Measurements from ENCODE around the gene U2AF1. TPM values are rescaled to one million over a fixed set of nuclear protein-coding genes. Genes with fewer than 3 reads are reported as not detected.
A peak's percentile ranks its signal among the peaks of the same experiment; 100 is the strongest.
"Not testable (repeated sequence)": the region's sequence is repeated elsewhere in the genome, so short reads cannot be mapped to it uniquely, and the experiment has no call there.

U2AF1 gene, protein sequence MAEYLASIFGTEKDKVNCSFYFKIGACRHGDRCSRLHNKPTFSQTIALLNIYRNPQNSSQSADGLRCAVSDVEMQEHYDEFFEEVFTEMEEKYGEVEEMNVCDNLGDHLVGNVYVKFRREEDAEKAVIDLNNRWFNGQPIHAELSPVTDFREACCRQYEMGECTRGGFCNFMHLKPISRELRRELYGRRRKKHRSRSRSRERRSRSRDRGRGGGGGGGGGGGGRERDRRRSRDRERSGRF
- polyA plus RNA-seq: 100 to 1,000 TPM in 1 of 4 donors, 10 to 100 TPM in 3; 39.2 to 124 (median 43.4) TPM
- long read RNA-seq, donor 1, full-length matches to known transcripts: 92 of 97 reads
- long read RNA-seq, donor 1, partial matches to known transcripts: 5 of 97 reads
- long read RNA-seq, donor 1, other reads (novel, unspliced or antisense): 0 of 97 reads
- long read RNA-seq, donor 2, transcript U2AF1-201 (8 exons, 962 nt): major isoform, 16 of 24 reads
- long read RNA-seq, donor 2, transcript U2AF1-202 (8 exons, 940 nt): minor isoform, 6 of 24 reads
- long read RNA-seq, donor 2, partial matches to known transcripts: 0 of 24 reads
- long read RNA-seq, donor 2, other reads (novel, unspliced or antisense): 0 of 24 reads
- long read RNA-seq, donor 3, transcript U2AF1-201 (8 exons, 962 nt): major isoform, 24 of 44 reads
- long read RNA-seq, donor 3, transcript U2AF1-202 (8 exons, 940 nt): minor isoform, 11 of 44 reads
- long read RNA-seq, donor 3, partial matches to known transcripts: 6 of 44 reads
- long read RNA-seq, donor 3, other reads (novel, unspliced or antisense): 0 of 44 reads
- long read RNA-seq, donor 4, partial matches to known transcripts: 0 of 3 reads
- long read RNA-seq, donor 4, other reads (novel, unspliced or antisense): 0 of 3 reads
- long read RNA-seq, donor 5, transcript U2AF1-201 (8 exons, 962 nt): major isoform, 7 of 14 reads
- long read RNA-seq, donor 5, partial matches to known transcripts: 0 of 14 reads
- long read RNA-seq, donor 5, other reads (novel, unspliced or antisense): 0 of 14 reads
- long read RNA-seq, donor 6, transcript U2AF1-202 (8 exons, 940 nt): minor isoform, 13 of 36 reads
- long read RNA-seq, donor 6, transcript U2AF1-201 (8 exons, 962 nt): major isoform, 19 of 36 reads
- long read RNA-seq, donor 6, partial matches to known transcripts: 0 of 36 reads
- long read RNA-seq, donor 6, other reads (novel, unspliced or antisense): 0 of 36 reads
- long read RNA-seq, donor 7, transcript U2AF1-201 (8 exons, 962 nt): major isoform, 39 of 80 reads
- long read RNA-seq, donor 7, transcript U2AF1-202 (8 exons, 940 nt): minor isoform, 27 of 80 reads
- long read RNA-seq, donor 7, partial matches to known transcripts: 14 of 80 reads
- long read RNA-seq, donor 7, other reads (novel, unspliced or antisense): 0 of 80 reads
- long read RNA-seq, donor 8, partial matches to known transcripts: 0 of 5 reads
- long read RNA-seq, donor 8, other reads (novel, unspliced or antisense): 0 of 5 reads
- long read RNA-seq, donor 9, transcript U2AF1-201 (8 exons, 962 nt): major isoform, 7 of 11 reads
- long read RNA-seq, donor 9, partial matches to known transcripts: 0 of 11 reads
- long read RNA-seq, donor 9, other reads (novel, unspliced or antisense): 0 of 11 reads
- long read RNA-seq, donor 10, transcript U2AF1-201 (8 exons, 962 nt): major isoform, 40 of 77 reads
- long read RNA-seq, donor 10, transcript U2AF1-202 (8 exons, 940 nt): minor isoform, 20 of 77 reads
- long read RNA-seq, donor 10, partial matches to known transcripts: 5 of 77 reads
- long read RNA-seq, donor 10, other reads (novel, unspliced or antisense): 0 of 77 reads

GRCh38 chr21:43106965-43107793 is at the start of gene U2AF1:
Gene U2AF1, minus strand, starts transcription at chr21:43107570. Its CDS starts 76 bp downstream, at chr21:43107494.
- not testable (repeated sequence) for FAIRE-seq; DNase-seq; H3K27me3 ChIP-seq (ENCODE audit: control insufficient read depth in 3 of 3, insufficient read depth in 3 of 3, low read length in 3 of 3); H3K4me1 ChIP-seq (ENCODE audit: control insufficient read depth in 3 of 3, insufficient read depth in 2 of 3, low read depth in 1 of 3, low read length in 2 of 3); H3K36me3 ChIP-seq (ENCODE audit: control insufficient read depth in 3 of 3, insufficient read depth in 2 of 3, low read depth in 1 of 3, low read length in 3 of 3); H3K9me3 ChIP-seq (ENCODE audit: control insufficient read depth in 2 of 2, insufficient read depth in 1 of 2, low read depth in 1 of 2, low read length in 1 of 2)
- WGBS, 3 donors: 0% methylated on average over 60 of the region's 107 CpGs; no CpG with 5 or more reads in 2 of the 3 donors
- Histone ChIP-seq H3K27ac (ENCODE audit: low read depth in 1 of 3, low read length in 2 of 3) (peak within 1 kb of the TSS in 1 of 3 donors; percentile 58), H3K4me3 (ENCODE audit: low read depth in 1 of 3, low read length in 3 of 3) (peak within 1 kb of the TSS in 1 of 3 donors; percentile 23)

GRCh38 chr21:43153601-43154000 is 46.2 kb upstream of the U2AF1 start:
- not testable (repeated sequence) for H3K4me1 ChIP-seq (ENCODE audit: control insufficient read depth in 3 of 3, insufficient read depth in 2 of 3, low read depth in 1 of 3, low read length in 2 of 3); DNase-seq; H3K27ac ChIP-seq (ENCODE audit: low read depth in 1 of 3, low read length in 2 of 3); H3K36me3 ChIP-seq (ENCODE audit: control insufficient read depth in 3 of 3, insufficient read depth in 2 of 3, low read depth in 1 of 3, low read length in 3 of 3); H3K9me3 ChIP-seq (ENCODE audit: control insufficient read depth in 2 of 2, insufficient read depth in 1 of 2, low read depth in 1 of 2, low read length in 1 of 2); H3K4me3 ChIP-seq (ENCODE audit: low read depth in 1 of 3, low read length in 3 of 3); FAIRE-seq; H3K27me3 ChIP-seq (ENCODE audit: control insufficient read depth in 3 of 3, insufficient read depth in 3 of 3, low read length in 3 of 3)
- no CpG with 5 or more reads among the region's 33 CpGs for WGBS, 3 donors

DNA sequence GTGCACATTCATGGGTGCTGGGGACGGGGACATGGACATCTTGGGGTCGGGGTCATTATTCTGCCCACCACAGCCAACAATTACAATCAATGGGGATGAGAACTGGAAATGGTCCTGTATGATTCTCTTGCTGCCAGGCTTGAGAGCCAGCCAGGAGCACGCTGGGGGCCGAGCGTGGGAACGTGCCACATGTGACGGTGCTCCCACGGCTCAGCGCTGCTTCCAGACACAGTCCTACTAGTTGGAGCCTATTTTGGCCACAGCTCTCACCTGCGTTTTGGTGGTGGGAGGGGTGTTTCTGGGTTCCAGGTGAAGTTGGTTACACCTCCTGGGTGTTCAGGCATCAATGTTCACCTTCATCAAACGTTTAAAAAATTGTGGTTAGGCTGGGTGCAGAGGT is 42.0 kb upstream of the U2AF1 start:
- not testable (repeated sequence) for FAIRE-seq; DNase-seq; H3K27ac ChIP-seq (ENCODE audit: low read depth in 1 of 3, low read length in 2 of 3); H3K27me3 ChIP-seq (ENCODE audit: control insufficient read depth in 3 of 3, insufficient read depth in 3 of 3, low read length in 3 of 3); H3K9me3 ChIP-seq (ENCODE audit: control insufficient read depth in 2 of 2, insufficient read depth in 1 of 2, low read depth in 1 of 2, low read length in 1 of 2); H3K4me1 ChIP-seq (ENCODE audit: control insufficient read depth in 3 of 3, insufficient read depth in 2 of 3, low read depth in 1 of 3, low read length in 2 of 3); H3K4me3 ChIP-seq (ENCODE audit: low read depth in 1 of 3, low read length in 3 of 3); H3K36me3 ChIP-seq (ENCODE audit: control insufficient read depth in 3 of 3, insufficient read depth in 2 of 3, low read depth in 1 of 3, low read length in 3 of 3)
- no CpG with 5 or more reads among the region's 11 CpGs for WGBS, 3 donors

GRCh38 chr21:43147999-43148398 is 40.6 kb upstream of the U2AF1 start:
- H3K4me1 ChIP-seq (ENCODE audit: control insufficient read depth in 3 of 3, insufficient read depth in 2 of 3, low read depth in 1 of 3, low read length in 2 of 3); H3K9me3 ChIP-seq (ENCODE audit: control insufficient read depth in 2 of 2, insufficient read depth in 1 of 2, low read depth in 1 of 2, low read length in 1 of 2); DNase-seq; H3K4me3 ChIP-seq (ENCODE audit: low read depth in 1 of 3, low read length in 3 of 3); H3K36me3 ChIP-seq (ENCODE audit: control insufficient read depth in 3 of 3, insufficient read depth in 2 of 3, low read depth in 1 of 3, low read length in 3 of 3); H3K27me3 ChIP-seq (ENCODE audit: control insufficient read depth in 3 of 3, insufficient read depth in 3 of 3, low read length in 3 of 3); FAIRE-seq; H3K27ac ChIP-seq (ENCODE audit: low read depth in 1 of 3, low read length in 2 of 3): not testable (repeated sequence)
- WGBS, 3 donors: no CpG with 5 or more reads among the region's 7 CpGs

DNA sequence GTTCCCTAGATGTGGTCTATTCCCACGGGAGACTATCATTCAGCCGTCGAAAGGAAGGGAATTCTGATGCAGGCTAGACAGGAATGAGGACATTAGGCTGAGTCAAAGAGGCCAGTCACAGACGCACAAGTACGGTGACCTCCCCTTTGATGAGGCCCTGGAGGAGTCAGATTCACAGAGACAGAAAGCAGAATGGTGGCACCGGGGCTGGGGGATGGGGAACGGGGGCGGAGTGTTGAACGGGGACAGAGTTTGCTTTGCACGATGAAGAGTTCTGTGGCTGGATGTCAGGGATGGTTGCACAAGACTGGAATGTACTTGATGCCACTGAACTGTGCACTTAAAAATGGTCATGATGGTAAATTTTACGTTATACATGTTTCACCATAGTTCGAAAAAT is 39.3 kb upstream of the U2AF1 start:
- not testable (repeated sequence) for H3K4me1 ChIP-seq (ENCODE audit: control insufficient read depth in 3 of 3, insufficient read depth in 2 of 3, low read depth in 1 of 3, low read length in 2 of 3); FAIRE-seq; H3K4me3 ChIP-seq (ENCODE audit: low read depth in 1 of 3, low read length in 3 of 3); DNase-seq; H3K36me3 ChIP-seq (ENCODE audit: control insufficient read depth in 3 of 3, insufficient read depth in 2 of 3, low read depth in 1 of 3, low read length in 3 of 3); H3K27me3 ChIP-seq (ENCODE audit: control insufficient read depth in 3 of 3, insufficient read depth in 3 of 3, low read length in 3 of 3); H3K9me3 ChIP-seq (ENCODE audit: control insufficient read depth in 2 of 2, insufficient read depth in 1 of 2, low read depth in 1 of 2, low read length in 1 of 2); H3K27ac ChIP-seq (ENCODE audit: low read depth in 1 of 3, low read length in 2 of 3)
- WGBS, 3 donors: no CpG with 5 or more reads among the region's 12 CpGs

DNA sequence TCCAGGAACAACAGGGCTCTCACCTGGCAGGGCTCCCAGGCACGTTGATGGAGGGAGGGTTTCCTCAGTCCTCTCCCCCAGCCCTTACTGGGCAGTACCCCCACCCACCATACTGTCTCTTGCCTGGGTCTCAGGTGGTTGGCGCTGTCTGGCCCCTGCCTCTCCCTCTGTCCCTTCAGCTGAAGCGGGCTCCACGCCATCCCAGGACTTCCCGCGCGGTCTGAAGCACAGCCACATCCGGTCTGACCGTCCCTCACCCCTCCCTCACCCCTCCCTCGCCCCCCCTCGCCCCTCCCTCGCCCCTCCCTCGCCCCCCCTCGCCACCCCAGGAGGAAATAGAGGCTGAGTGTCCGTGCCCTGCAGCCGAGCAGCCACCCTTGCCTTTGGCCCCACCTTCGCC is 34.0 kb upstream of the U2AF1 start:
- not testable (repeated sequence) for H3K36me3 ChIP-seq (ENCODE audit: control insufficient read depth in 3 of 3, insufficient read depth in 2 of 3, low read depth in 1 of 3, low read length in 3 of 3); H3K27me3 ChIP-seq (ENCODE audit: control insufficient read depth in 3 of 3, insufficient read depth in 3 of 3, low read length in 3 of 3); H3K4me1 ChIP-seq (ENCODE audit: control insufficient read depth in 3 of 3, insufficient read depth in 2 of 3, low read depth in 1 of 3, low read length in 2 of 3); H3K4me3 ChIP-seq (ENCODE audit: low read depth in 1 of 3, low read length in 3 of 3); H3K27ac ChIP-seq (ENCODE audit: low read depth in 1 of 3, low read length in 2 of 3); DNase-seq; H3K9me3 ChIP-seq (ENCODE audit: control insufficient read depth in 2 of 2, insufficient read depth in 1 of 2, low read depth in 1 of 2, low read length in 1 of 2); FAIRE-seq
- WGBS, 3 donors: 40 to 59% methylated on average over 1 to 5 of the region's 17 CpGs; no CpG with 5 or more reads in 1 of the 3 donors

DNA sequence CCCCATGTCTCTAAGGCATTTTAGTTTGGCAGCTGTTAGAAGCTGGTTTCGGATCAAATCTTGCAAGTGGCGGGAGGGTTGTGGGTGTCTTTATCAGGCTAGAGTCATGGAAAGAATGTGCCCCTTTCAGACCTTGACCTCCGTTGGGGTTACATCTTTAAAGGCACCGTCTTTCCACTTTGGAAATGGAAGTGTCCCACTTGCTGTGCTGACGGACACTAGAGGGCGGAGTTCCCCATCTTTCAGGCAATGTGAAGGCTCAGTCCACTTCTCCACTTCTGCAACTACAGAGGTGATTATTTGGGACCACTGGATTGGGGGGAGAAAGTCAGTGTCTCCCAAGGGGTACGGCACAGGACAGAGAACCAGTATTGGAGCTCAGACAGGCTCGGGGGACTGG is 31.6 kb upstream of the U2AF1 start:
- H3K36me3 ChIP-seq (ENCODE audit: control insufficient read depth in 3 of 3, insufficient read depth in 2 of 3, low read depth in 1 of 3, low read length in 3 of 3); FAIRE-seq; H3K9me3 ChIP-seq (ENCODE audit: control insufficient read depth in 2 of 2, insufficient read depth in 1 of 2, low read depth in 1 of 2, low read length in 1 of 2); H3K27ac ChIP-seq (ENCODE audit: low read depth in 1 of 3, low read length in 2 of 3); H3K27me3 ChIP-seq (ENCODE audit: control insufficient read depth in 3 of 3, insufficient read depth in 3 of 3, low read length in 3 of 3); DNase-seq; H3K4me3 ChIP-seq (ENCODE audit: low read depth in 1 of 3, low read length in 3 of 3); H3K4me1 ChIP-seq (ENCODE audit: control insufficient read depth in 3 of 3, insufficient read depth in 2 of 3, low read depth in 1 of 3, low read length in 2 of 3): not testable (repeated sequence)
- WGBS, 3 donors: 0 to 8% (median 7%) methylated on average over 1 to 3 of the region's 8 CpGs

Data from small intestine (tissue), 16 donors.